Measurements from ENCODE around the gene TBP.

DNA sequence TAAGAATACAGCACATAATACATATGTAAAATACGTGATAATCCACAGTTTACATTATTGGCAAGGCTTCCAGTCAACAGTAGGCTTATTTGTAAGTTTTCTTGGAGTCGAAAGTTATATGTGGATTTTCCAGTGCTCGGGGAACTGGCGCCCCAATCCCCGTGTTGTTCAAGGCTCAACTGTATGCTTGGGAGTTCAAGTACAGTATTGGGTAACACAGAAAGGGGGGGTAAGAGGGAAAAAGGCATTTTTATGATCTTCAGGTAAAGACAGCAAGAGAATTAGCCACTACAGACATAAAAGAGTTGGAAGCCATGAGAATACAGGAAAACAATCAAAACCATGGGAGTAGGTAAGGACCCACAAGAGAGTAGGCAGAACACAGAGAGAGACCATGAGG, 17.5 kb upstream of the TBP start:
- TF ChIP-seq, protein P1, sequence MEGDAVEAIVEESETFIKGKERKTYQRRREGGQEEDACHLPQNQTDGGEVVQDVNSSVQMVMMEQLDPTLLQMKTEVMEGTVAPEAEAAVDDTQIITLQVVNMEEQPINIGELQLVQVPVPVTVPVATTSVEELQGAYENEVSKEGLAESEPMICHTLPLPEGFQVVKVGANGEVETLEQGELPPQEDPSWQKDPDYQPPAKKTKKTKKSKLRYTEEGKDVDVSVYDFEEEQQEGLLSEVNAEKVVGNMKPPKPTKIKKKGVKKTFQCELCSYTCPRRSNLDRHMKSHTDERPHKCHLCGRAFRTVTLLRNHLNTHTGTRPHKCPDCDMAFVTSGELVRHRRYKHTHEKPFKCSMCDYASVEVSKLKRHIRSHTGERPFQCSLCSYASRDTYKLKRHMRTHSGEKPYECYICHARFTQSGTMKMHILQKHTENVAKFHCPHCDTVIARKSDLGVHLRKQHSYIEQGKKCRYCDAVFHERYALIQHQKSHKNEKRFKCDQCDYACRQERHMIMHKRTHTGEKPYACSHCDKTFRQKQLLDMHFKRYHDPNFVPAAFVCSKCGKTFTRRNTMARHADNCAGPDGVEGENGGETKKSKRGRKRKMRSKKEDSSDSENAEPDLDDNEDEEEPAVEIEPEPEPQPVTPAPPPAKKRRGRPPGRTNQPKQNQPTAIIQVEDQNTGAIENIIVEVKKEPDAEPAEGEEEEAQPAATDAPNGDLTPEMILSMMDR (IDR thresholded peaks at IDR 0.05): no peak
- TF ChIP-seq POLR2A (IDR thresholded peaks at IDR 0.05) (no peak), POLR2AphosphoS5 (IDR thresholded peaks at IDR 0.05; ENCODE audit: insufficient read depth in 1 of 2, low read depth in 1 of 2) (no peak)

Data from vagina (tissue), 2 donors.